H1 (cell line): ENCODE data around the gene EVI5. TPM values are rescaled to one million over a fixed set of nuclear protein-coding genes. Genes with fewer than 3 reads are reported as not detected.

Experiments
- ASH2L ChIP-seq: fragments of 200-600, 300-600 bp; sonication (generic); IDR thresholded peaks from one replicate; pipeline ENCODE4 v1.7.1; 2017; ENCODE audit warnings: low read length
- CHD1 ChIP-seq: IDR thresholded peaks from 2 replicates; pipeline ENCODE4 v1.6.1; 2012; ENCODE audit warnings: low read depth, low read length, improper control_type of control experiment
- CHD7 ChIP-seq: fragments of 300-600 bp; sonication (generic); IDR thresholded peaks from 2 replicates; pipeline ENCODE4 v1.7.1; 2012; ENCODE audit warnings: low read length, moderate library complexity, mild to moderate bottlenecking, inconsistent platforms; ENCODE audit not compliant: insufficient replicate concordance
- JUN ChIP-seq: IDR thresholded peaks from 2 replicates; pipeline ENCODE4 v1.6.1; 2011; ENCODE audit warnings: low read depth, mild to moderate bottlenecking, improper control_type of control experiment, low read length
- MAFK ChIP-seq: IDR thresholded peaks from 2 replicates; pipeline ENCODE4 v1.6.1; 2012; ENCODE audit warnings: low read depth, mild to moderate bottlenecking, improper control_type of control experiment, low read length
- MAX ChIP-seq: IDR thresholded peaks from 2 replicates; pipeline ENCODE4 v1.6.1; 2012; ENCODE audit warnings: inconsistent platforms
- POLR2A ChIP-seq, 2 experiments: IDR thresholded peaks; 1 replicate in 1 of 2; 2 replicates in 1 of 2; pipeline ENCODE4 v1.6.1; 2011; ENCODE audit warnings: low read depth in 2 of 2, low read length in 2 of 2, mild to moderate bottlenecking in 2 of 2; ENCODE audit errors: control extremely low read depth in 1 of 2
- RAD21 ChIP-seq, 2 experiments: IDR thresholded peaks in 1 of 2; conservative IDR thresholded peaks in 1 of 2; 2 replicates each; pipeline ENCODE4 v1.6.1; 2011; ENCODE audit warnings: low read depth in 2 of 2, low read length in 2 of 2, improper control_type of control experiment in 1 of 2, inconsistent platforms in 1 of 2, mild to moderate bottlenecking in 1 of 2, moderate library complexity in 1 of 2
- RFX5 ChIP-seq: IDR thresholded peaks from 2 replicates; pipeline ENCODE4 v1.6.1; 2011; ENCODE audit warnings: low read depth, low read length, improper control_type of control experiment, borderline replicate concordance
- SP4 ChIP-seq: IDR thresholded peaks from 2 replicates; pipeline ENCODE4 v1.6.1; 2012; ENCODE audit warnings: low read length, inconsistent platforms
- polyA plus RNA-seq, 7 experiments: library from polyadenylated mRNA; depleted of rRNA in 3 of 7; stranded (reverse) in 5 of 7; unstranded in 2 of 7; fragments of >200 nt in 5 of 7; fragments of 200-250 nt in 2 of 7; gene quantifications; 1 replicate in 5 of 7; 2 replicates in 1 of 7; 4 replicates in 1 of 7; pipeline versions ENCODE4 v1.2.1 to v1.2.3, GENCODE V29; 2011 to 2013; ENCODE audit warnings: missing spikeins in 2 of 7, mixed read lengths in 2 of 7
- total RNA-seq: library from RNA; stranded (reverse); fragmentation: NEBNext Ultra II Directional; extraction: Animal tissue kit (Norgen Biotek cat#: 25700); gene quantifications from 2 replicates; pipeline ENCODE4 v1.2.1, GENCODE V29; 2021

The EVI5 gene
- total and polyA plus RNA-seq, 2 of the 8 experiments (the other 6 are each of a cell fraction or from before 2014, with no cell fraction given): 1.7 to 13.7 TPM

GRCh38 chr1:92831762-92832536 is 47.0 kb upstream of the EVI5 start, which contains the start of gene RPL5 (continued):
- TF ChIP-seq CHD7 (no peak), MAX (peak; percentile 98), RAD21 (IDR thresholded peaks at IDR 0.05 in 1 of 2, conservative IDR thresholded peaks at IDR 0.05 in 1 of 2; ENCODE audit: low read depth in 2 of 2, low read length in 2 of 2) (peak; percentile 21 to 30; a peak in 2 of 4 replicates), MAFK (peak; percentile 22; the same call in 1 of the 2 replicates), JUN (no peak; the same call in 1 of the 2 replicates), ASH2L (peak; percentile 91), POLR2A (IDR thresholded peaks at IDR 0.05; ENCODE audit: control extremely low read depth in 1 of 2, low read depth in 2 of 2, low read length in 2 of 2) (peak; percentile 99), SP4 (peak; percentile 34), CHD1 (peak; percentile 50; the same call in 1 of the 2 replicates), RFX5 (no peak)
